Activated CD8-positive, alpha-beta memory T cell treated with anti-CD3 and anti-CD28 coated beads, Interleukin-2, amount 10 ng/mL, durations not matched to agents 7 days and 5 days (primary cell): ENCODE data around the gene GPSM3. TPM values are rescaled to one million over a fixed set of nuclear protein-coding genes. Genes with fewer than 3 reads are reported as not detected.

Experiments
- ATAC-seq: fragments of 150-1000 bp; cut with Tn5 transposase; one replicate; pipeline ENCODE4 v1.10.0; 2021; ENCODE audit warnings: moderate library complexity
- CTCF ChIA-PET: fragments of 350-600 bp; sonication (Branson Sonifier 250); formaldehyde crosslinking; loops from one replicate; lab custom pipeline; 2021; ENCODE audit warnings: antibody characterized with exemption; lab: Charles Lee
- DNase-seq: peaks from one replicate; pipeline ENCODE4 v3.0.0-alpha.2; 2020
- H3K27ac Mint-ChIP-seq: one replicate; pipeline ENCODE4 v1.8.0; 2021; ENCODE audit warnings: mild to moderate bottlenecking, mixed read lengths
- H3K27me3 Mint-ChIP-seq: one replicate; pipeline ENCODE4 v1.8.0; 2021; ENCODE audit warnings: mixed read lengths
- H3K36me3 Mint-ChIP-seq: one replicate; pipeline ENCODE4 v1.8.0; 2021; ENCODE audit warnings: mild to moderate bottlenecking, mixed read lengths
- H3K4me1 Mint-ChIP-seq: one replicate; pipeline ENCODE4 v1.8.0; 2021; ENCODE audit warnings: mixed read lengths
- H3K4me3 Mint-ChIP-seq: one replicate; pipeline ENCODE4 v1.8.0; 2021; ENCODE audit warnings: mild to moderate bottlenecking, moderate library complexity, mixed read lengths
- H3K9me3 Mint-ChIP-seq: one replicate; pipeline ENCODE4 v1.8.0; 2022; ENCODE audit warnings: low read depth, mixed read lengths
- total RNA-seq, 2 experiments: library from RNA; stranded (reverse); gene quantifications; one replicate each; pipeline ENCODE4 v1.2.3, GENCODE V29; 2021

The GPSM3 gene
- total RNA-seq, 2 experiments from 2014 or later, result 171 to 196 TPM

DNA sequence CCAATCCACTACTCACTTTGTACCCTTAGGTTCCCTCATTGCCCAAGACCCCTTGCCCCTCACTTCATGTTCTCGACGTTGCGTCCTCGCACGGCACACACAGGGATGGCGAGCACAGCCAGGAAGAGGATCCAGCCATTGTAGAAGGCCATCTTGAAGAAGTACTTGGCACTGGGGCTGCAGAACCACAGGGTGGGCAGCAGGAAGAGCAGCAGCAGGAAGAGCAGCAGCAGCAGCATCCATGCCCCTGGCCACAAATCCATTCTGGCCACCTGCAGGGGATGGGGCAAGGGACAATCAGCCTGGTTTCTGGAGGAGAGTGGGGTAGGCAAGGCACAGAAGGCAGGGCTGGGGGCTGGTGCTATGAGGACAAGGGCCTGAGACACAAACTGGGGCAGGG lies 21.2 kb downstream of the GPSM3 start:
- Mint-ChIP-seq H3K9me3 (no peaks in the 10 kb centered on the region), H3K27me3 (no peaks in the 10 kb centered on the region), H3K36me3 (peaks cover 6% of the 10 kb centered on the region), H3K4me3 (no peak overlapping the region), H3K4me1 (peaks cover 30% of the 10 kb centered on the region), H3K27ac (no peak overlapping the region)
- DNase-seq, result no peak
- no peak for ATAC-seq
- CTCF ChIA-PET, result interaction anchor here (0.7 kb wide), 1 partner anchor 24 kb away, joined by 3 read pairs; no protein-coding TSS in a partner anchor

DNA sequence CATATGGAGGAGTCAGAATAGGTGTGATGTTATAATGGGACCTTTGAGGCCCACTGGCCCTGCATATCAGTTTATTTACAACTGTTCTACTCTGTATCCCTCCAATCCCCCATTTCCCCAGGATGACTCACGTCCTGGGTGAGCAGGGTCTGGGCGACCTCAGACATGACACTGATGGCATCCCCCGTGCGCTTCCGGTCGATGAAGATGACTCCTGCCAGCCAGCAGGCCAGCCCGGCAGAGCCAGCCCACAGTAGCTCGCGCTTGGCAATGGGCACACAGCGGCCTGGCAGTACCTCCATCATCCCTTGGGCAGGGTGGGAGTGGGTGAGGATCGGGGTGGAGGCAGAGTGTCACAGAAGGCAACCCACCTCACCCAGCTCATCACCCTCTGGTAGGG lies 22.1 kb downstream of the GPSM3 start:
- Mint-ChIP-seq H3K4me1 (peaks cover 28% of the 10 kb centered on the region), H3K4me3 (no peak overlapping the region), H3K27me3 (no peaks in the 10 kb centered on the region), H3K36me3 (peaks cover 6% of the 10 kb centered on the region), H3K9me3 (no peaks in the 10 kb centered on the region), H3K27ac (no peak overlapping the region)
- no peak for ATAC-seq
- DNase-seq, result no peak
- CTCF ChIA-PET, result no interaction called here

DNA sequence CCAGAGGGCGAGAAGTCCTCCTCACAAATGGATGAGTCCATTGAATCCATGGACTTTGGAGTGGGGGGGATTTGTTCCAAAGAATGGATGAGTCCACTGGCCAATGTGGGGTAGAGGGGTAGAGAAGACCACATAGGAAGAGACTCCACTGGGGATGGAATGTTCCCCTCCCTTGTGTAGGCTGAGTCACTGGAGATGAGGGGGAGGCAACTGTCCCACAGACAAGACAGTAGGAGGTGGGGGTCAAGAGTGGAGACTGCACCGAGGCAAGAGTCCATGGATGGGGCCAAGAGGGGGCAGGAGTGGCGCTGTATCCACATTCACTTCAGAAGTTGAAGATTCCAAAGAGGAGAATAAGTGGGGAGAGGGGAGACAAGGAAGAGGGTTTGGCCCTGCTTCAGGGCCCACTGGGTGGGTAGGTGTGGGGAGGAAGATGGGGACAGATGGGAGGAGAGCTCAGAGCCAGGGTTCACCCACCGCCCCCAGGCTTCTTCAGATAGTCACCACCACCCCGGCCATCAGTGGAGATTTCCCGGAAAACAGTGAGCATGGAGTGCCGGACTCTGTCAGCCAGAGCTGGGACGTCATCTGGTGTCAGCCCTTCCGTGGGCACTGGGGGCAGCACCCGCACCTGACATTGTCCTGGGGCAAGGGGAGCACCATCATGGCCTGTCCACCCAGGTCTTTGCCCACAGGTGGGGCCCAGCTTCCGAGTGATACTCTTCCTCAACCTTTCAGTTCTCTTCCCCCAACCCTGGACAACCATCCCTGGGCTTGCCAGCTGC lies 23.4 kb downstream of the GPSM3 start:
- DNase-seq (no peak), ATAC-seq (no peak)
- Mint-ChIP-seq H3K27me3 (no peaks in the 10 kb centered on the region), H3K27ac (no peak overlapping the region), H3K9me3 (no peaks in the 10 kb centered on the region), H3K4me3 (no peak overlapping the region), H3K4me1 (peaks cover 15% of the 10 kb centered on the region), H3K36me3 (peaks cover 6% of the 10 kb centered on the region)
- CTCF ChIA-PET, result interaction anchor here (1.3 kb wide), 1 partner anchor 50 kb away, joined by 3 read pairs; no protein-coding TSS in a partner anchor

DNA sequence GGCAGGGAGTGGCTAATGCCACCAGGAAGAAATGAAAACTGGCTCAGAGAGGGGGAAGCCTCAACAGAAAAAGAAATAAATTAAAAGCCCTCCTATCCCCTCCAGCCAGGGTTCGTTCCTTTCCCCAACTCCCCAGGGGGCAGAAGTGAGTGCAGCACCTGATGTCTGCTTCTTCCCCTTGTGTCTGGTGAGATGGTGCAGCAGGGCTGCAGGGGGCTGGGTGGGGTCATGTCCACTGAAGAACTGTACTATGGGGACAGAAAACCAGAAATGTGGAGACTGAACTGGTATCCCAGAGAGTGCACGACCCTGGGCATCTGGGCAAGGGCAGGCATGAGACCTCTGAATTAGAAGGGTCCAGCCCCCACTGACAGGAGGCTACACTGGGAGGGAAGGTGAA lies 24.1 kb downstream of the GPSM3 start:
- no peaks in the 10 kb centered on the region for H3K9me3 Mint-ChIP-seq
- peak overlapping the region; percentile 26 for H3K27ac Mint-ChIP-seq
- H3K36me3 Mint-ChIP-seq, result peaks cover 6% of the 10 kb centered on the region
- H3K4me1 Mint-ChIP-seq, result peaks cover 8% of the 10 kb centered on the region
- H3K27me3 Mint-ChIP-seq, result no peaks in the 10 kb centered on the region
- H3K4me3 Mint-ChIP-seq, result no peak overlapping the region
- CTCF ChIA-PET, result no interaction called here
- ATAC-seq (no peak), DNase-seq (no peak)

DNA sequence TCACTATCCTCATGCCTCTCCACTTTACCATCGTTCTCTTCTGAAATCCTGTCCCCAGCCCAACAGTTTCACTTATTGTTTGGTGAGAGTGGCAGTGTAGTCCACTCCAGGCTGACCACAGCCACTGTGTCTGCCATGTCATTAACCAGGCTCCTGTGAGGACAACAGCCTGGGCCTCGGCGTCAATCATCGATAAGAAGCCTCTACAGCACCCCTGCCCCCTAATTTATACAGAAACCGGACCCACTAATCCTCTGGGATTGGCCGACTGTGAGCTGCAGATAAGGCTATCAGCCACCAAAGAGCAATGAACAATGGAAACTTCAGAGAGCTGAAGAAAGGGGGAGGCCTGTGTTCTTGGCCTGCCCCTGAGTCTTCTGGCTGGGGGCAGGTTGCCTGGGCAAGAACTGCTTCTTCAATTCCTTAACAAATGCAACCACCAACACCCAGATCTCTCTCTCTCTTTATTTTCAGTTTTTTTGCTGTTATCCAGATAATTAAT lies 24.6 kb downstream of the GPSM3 start:
- ATAC-seq (no peak), DNase-seq (no peak)
- Mint-ChIP-seq H3K36me3 (peaks cover 6% of the 10 kb centered on the region), H3K27ac (no peak overlapping the region), H3K9me3 (no peaks in the 10 kb centered on the region), H3K4me1 (peaks cover 3% of the 10 kb centered on the region), H3K27me3 (no peaks in the 10 kb centered on the region), H3K4me3 (no peak overlapping the region)
- CTCF ChIA-PET, result no interaction called here

DNA sequence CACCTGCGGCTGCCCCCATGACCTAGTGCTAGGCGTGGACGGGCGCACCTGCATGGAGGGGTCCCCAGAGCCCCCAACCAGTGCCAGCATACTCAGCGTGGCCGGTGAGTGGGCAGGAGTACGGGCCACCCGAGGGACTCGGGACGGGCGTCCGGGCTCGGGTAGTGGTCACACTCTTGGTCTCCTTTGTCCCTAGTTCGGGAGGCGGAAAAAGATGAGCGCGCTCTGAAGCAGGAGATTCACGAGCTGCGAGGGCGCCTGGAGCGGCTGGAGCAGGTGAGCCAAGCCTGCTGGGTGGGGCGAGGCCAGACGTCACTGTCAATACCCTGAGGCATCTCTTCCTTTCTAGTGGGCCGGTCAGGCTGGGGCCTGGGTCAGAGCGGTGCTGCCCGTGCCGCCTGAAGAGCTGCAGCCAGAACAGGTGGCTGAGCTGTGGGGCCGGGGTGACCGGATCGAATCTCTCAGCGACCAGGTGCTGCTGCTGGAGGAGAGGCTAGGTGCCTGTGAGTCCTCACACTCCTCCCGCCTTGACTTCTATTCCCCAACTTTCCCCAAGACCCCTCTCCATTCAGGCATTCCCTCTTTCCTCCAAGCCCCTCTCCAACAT lies 25.2 kb downstream of the GPSM3 start:
- CTCF ChIA-PET, result no interaction called here

DNA sequence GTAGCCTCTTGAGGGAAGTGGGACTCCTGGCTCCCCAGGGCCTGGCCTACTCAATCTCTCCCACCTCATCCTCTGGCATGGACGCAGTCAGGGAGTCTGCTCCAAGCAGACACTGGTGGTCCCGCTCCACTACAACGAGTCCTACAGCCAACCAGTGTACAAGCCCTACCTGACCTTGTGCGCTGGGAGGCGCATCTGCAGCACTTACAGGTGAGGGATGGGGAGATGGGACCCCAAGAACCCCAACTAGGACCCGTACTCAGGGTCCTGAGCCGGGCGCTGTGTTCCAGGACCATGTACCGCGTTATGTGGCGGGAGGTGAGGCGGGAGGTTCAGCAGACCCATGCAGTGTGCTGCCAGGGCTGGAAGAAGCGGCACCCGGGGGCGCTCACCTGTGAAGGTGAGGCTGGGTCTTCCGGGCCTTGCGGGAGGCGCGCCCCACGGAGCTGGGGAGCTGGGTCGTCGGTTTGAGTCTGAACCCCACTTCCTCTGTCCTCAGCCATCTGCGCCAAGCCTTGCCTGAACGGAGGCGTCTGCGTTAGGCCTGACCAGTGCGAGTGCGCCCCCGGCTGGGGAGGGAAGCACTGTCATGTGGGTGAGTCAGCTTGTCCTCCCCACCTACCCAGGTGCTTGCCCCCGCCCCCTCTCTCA lies 25.9 kb downstream of the GPSM3 start:
- no peak for DNase-seq
- Mint-ChIP-seq H3K36me3 (peaks cover 6% of the 10 kb centered on the region), H3K9me3 (no peaks in the 10 kb centered on the region), H3K27me3 (no peaks in the 10 kb centered on the region), H3K4me1 (no peaks in the 10 kb centered on the region), H3K4me3 (no peak overlapping the region), H3K27ac (no peak overlapping the region)
- ATAC-seq, result no peak
- CTCF ChIA-PET, result no interaction called here

More for the DNA sequence above, 25.2 kb downstream of the GPSM3 start:
- no peaks in the 10 kb centered on the region for H3K9me3 Mint-ChIP-seq
- H3K27me3 Mint-ChIP-seq, result no peaks in the 10 kb centered on the region
- DNase-seq (no peak), ATAC-seq (no peak)
- H3K27ac Mint-ChIP-seq, result no peak overlapping the region
- peaks cover 6% of the 10 kb centered on the region for H3K36me3 Mint-ChIP-seq
- H3K4me1 Mint-ChIP-seq, result no peaks in the 10 kb centered on the region
- no peak overlapping the region for H3K4me3 Mint-ChIP-seq

DNA sequence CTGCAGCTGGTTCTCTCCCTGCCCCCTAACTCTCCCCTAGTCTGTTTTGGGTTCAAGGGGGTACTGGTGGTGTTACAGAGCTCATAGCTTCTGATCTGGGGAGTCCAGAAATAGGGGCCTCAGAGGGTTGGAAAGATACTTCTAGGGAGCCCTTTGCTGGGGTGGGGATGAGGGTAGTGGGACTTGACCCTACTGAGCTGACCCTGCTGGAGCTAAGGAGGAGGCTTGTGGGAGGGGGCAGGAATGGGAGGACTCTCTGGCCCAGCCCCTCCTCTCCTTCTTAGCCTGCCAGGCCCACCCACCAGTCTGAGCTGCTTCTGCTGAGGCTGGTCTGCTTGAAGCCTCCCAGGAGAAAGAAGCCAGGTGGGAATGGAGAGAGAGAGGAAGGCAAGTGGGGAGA lies 28.1 kb downstream of the GPSM3 start, which contains the start of gene EGFL8:
Gene EGFL8, plus strand, starts transcription at position 301 of the 400 bp plus-strand sequence. CDS start 1,571 bp downstream, outside the sequence.
- DNase-seq, result no peak
- Mint-ChIP-seq H3K36me3 (peaks cover 2% of the 10 kb centered on the region), H3K27ac (no peak within 1 kb of the TSS), H3K9me3 (no peaks in the 10 kb centered on the region), H3K4me3 (no peak within 1 kb of the TSS), H3K27me3 (no peaks in the 10 kb centered on the region), H3K4me1 (no peaks in the 10 kb centered on the region)
- CTCF ChIA-PET, result interaction anchor here (0.6 to 1.8 kb wide), 3 partner anchors 10 to 31 kb away, joined by 3 to 8 read pairs (median 4); no protein-coding TSS in a partner anchor
- ATAC-seq, result no peak

DNA sequence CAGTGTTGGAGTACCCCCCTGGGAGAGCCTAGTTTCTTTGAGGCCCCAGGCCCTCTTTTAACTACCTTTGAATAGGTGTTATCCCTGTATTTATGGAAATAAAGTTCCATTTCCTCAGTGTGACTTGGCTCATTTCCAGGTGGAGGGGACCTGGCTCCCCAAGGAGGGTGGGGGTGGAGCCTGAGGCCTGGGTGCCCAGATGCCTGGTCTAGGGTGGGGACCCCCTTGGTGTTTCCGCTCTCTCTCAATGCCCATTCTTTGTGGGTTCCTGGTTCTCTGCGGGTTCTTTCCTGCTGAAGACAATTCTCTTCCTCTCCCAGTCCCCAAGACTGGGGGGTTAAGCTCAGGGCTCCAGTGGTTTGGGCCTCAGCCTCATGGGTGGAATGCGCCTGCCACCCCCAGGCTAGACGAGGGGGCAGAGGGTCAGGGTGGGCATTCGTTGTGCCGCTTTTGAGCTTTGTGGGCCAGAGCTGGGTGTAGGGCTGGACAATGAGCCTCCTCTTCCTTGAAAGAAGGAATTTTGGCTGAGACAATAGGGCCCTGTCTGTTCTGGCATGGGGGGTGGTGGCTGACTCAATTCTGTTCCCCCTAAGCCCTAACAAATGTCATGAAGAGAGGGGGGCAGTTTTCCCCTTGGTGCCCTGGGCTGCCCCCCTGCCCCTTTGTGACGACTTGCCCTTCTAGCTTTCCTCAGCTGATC lies 28.7 kb downstream of the GPSM3 start:
- DNase-seq, result no peak
- Mint-ChIP-seq H3K4me1 (no peaks in the 10 kb centered on the region), H3K36me3 (peaks cover 2% of the 10 kb centered on the region), H3K9me3 (no peaks in the 10 kb centered on the region), H3K27me3 (no peaks in the 10 kb centered on the region), H3K27ac (no peak overlapping the region), H3K4me3 (no peak overlapping the region)
- CTCF ChIA-PET, result interaction anchor here (1.5 to 1.8 kb wide), 2 partner anchors 9 to 16 kb away, joined by 4 to 8 read pairs; no protein-coding TSS in a partner anchor
- no peak for ATAC-seq

DNA sequence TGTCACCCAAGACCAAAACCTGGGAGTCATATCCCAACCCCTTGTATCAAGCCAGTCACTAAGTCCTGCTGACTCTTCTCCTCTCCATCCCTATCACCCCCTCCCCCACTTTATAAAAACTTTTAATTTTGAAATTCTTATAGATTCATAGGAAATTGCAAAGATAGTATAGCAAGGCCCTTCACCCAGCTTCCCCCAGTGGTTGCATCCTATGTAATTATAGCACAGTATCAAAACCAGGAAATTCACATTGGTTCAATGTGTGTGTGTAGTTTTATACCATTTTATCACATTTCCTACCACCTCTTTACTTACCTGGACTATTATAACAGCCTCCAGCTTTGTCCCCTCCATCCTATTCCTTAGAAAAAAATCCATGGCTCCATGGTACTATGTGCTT lies 34.4 kb downstream of the GPSM3 start:
- no peaks in the 10 kb centered on the region for H3K9me3 Mint-ChIP-seq
- peaks cover 2% of the 10 kb centered on the region for H3K27me3 Mint-ChIP-seq
- no peak for DNase-seq
- H3K4me3 Mint-ChIP-seq, result no peak overlapping the region
- CTCF ChIA-PET, result interaction anchor here (1.1 kb wide), 1 partner anchor 39 kb away, joined by 4 read pairs; no protein-coding TSS in a partner anchor
- peaks cover 18% of the 10 kb centered on the region for H3K4me1 Mint-ChIP-seq
- H3K36me3 Mint-ChIP-seq, result peaks cover 9% of the 10 kb centered on the region
- no peak overlapping the region for H3K27ac Mint-ChIP-seq
- no peak for ATAC-seq

DNA sequence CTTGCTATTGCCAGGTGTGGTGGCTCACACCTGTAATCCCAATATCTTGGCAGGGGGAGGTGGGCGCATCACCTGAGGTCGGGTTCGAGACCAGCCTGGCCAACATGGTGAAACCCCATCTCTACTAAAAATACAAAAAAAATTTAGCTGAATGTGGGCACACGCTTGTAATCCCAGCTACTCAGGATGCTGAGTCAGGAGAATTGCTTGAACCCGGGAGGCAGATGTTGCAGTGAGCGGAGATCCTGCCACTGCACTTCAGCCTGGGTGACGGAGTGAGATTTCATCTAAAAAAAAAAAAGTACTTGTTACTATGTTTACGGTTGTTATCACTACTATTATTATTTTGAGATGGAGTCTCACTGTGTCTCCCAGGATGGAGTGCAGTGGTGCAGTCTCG lies 35.6 kb downstream of the GPSM3 start:
- Mint-ChIP-seq H3K27me3 (peaks cover 13% of the 10 kb centered on the region), H3K36me3 (peaks cover 9% of the 10 kb centered on the region), H3K9me3 (no peaks in the 10 kb centered on the region), H3K4me1 (peaks cover 20% of the 10 kb centered on the region), H3K4me3 (no peak overlapping the region), H3K27ac (no peak overlapping the region)
- ATAC-seq, result no peak
- no peak for DNase-seq
- CTCF ChIA-PET, result no interaction called here

DNA sequence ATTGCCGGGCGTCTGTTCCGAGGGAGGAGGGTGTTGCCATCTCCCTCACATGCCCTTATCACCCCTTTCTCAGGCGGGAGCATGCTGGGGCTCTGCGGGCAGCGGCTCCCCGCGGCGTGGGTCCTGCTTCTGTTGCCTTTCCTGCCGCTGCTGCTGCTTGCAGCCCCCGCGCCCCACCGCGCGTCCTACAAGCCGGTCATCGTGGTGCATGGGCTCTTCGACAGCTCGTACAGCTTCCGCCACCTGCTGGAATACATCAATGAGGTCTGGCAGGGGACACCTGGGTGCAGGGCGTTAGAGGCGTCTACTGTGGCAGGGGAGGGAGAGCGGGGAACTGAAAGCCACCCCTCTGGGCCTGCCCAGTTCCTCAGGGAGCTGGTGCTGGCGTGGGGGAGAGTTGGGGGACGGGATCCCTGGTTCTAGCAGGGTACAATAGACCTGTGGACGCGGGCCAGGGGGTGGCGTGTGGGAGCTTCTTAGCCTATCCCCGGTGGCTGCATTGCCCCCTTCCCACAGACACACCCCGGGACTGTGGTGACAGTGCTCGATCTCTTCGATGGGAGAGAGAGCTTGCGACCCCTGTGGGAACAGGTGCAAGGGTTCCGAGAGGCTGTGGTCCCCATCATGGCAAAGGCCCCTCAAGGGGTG lies 37.8 kb downstream of the GPSM3 start:
- peak; percentile 84 for DNase-seq
- peaks cover 23% of the 10 kb centered on the region for H3K4me1 Mint-ChIP-seq
- no peaks in the 10 kb centered on the region for H3K9me3 Mint-ChIP-seq
- peaks cover 9% of the 10 kb centered on the region for H3K36me3 Mint-ChIP-seq
- CTCF ChIA-PET, result interaction anchor here (0.9 to 1.3 kb wide), 8 partner anchors 10 to 107 kb away, joined by 3 to 10 read pairs (median 7); partner anchors contain the start of genes ATF6B, EGFL8 and FKBPL
- peaks cover 28% of the 10 kb centered on the region for H3K27me3 Mint-ChIP-seq
- ATAC-seq, result peak; percentile 84
- peak overlapping the region; percentile 83 for H3K27ac Mint-ChIP-seq
- H3K4me3 Mint-ChIP-seq, result peak overlapping the region; percentile 86
